ENCODE data around the gene RANBP17.

GRCh38 chr5:170917113-170917512, 55.3 kb downstream of the RANBP17 start:
- no peak for TF ChIP-seq EZH2 (IDR thresholded peaks at IDR 0.05; ENCODE audit: low read depth, unreplicated experiment)
- TF ChIP-seq POLR2AphosphoS5 (IDR thresholded peaks at IDR 0.05; ENCODE audit: low read depth) = no peak
- peak in 1 of 2 experiments; percentile 21; a peak in 1 of 4 replicates for TF ChIP-seq CTCF (conservative IDR thresholded peaks at IDR 0.05; ENCODE audit: low read depth in 2 of 2)
- TF ChIP-seq CREB1 (CRISPR knock-in tag; IDR thresholded peaks at IDR 0.05; ENCODE audit: low read depth) = no peak
- no peak for TF ChIP-seq ZNF331 (CRISPR knock-in tag; IDR thresholded peaks at IDR 0.05; ENCODE audit: low read depth)

Data from GM23338 (cell line).